CD4-positive, alpha-beta T cell (primary cell): ENCODE data around the gene NOC4L. TPM values are rescaled to one million over a fixed set of nuclear protein-coding genes. Genes with fewer than 3 reads are reported as not detected.

Experiments
- ATAC-seq: fragments of 200-7000 bp; cut with Tn5 transposase; one replicate; pipeline ENCODE4 v1.10.0; 2022; ENCODE audit warnings: mild to moderate bottlenecking; ENCODE audit not compliant: poor library complexity
- CTCF ChIA-PET: fragments of 350-600 bp; sonication (Branson Sonifier 250); formaldehyde crosslinking; loops from one replicate; lab custom pipeline; 2021; ENCODE audit warnings: antibody characterized with exemption, inconsistent platforms; lab: Charles Lee
- POLR2A ChIA-PET: fragments of 350-600 bp; sonication (Branson Sonifier 250); formaldehyde crosslinking; loops from one replicate; lab custom pipeline; 2021; ENCODE audit warnings: antibody characterized with exemption, inconsistent platforms; lab: Charles Lee
- DNase-seq, 14 experiments: peaks; one replicate each; pipeline ENCODE4 v3.0.0-alpha.2; 2013 to 2020; ENCODE audit warnings: mixed read lengths in 2 of 14
- H3K27ac ChIP-seq, 2 donors: one replicate each; pipeline versions ENCODE4 v1.5.1 to v1.7.0; 2013; ENCODE audit warnings: low read length in 2 of 2, low read depth in 1 of 2, mild to moderate bottlenecking in 1 of 2
- H3K27me3 ChIP-seq, 2 experiments: 1 replicate in 1 of 2; 2 replicates in 1 of 2; pipeline versions ENCODE4 v1.6.1 to v1.7.0; 2013; ENCODE audit warnings: low read length in 2 of 2, control low read depth in 1 of 2, mild to moderate bottlenecking in 1 of 2, moderate library complexity in 1 of 2; ENCODE audit not compliant: insufficient read depth in 2 of 2, control insufficient read depth in 1 of 2
- H3K36me3 ChIP-seq: one replicate; pipeline ENCODE4 v1.6.1; 2013; ENCODE audit warnings: low read length, control low read depth; ENCODE audit not compliant: insufficient read depth
- H3K4me1 ChIP-seq: one replicate; pipeline ENCODE4 v1.6.1; 2013; ENCODE audit warnings: low read length, control low read depth; ENCODE audit not compliant: insufficient read depth
- H3K4me3 ChIP-seq: one replicate; pipeline ENCODE4 v1.5.1; 2013; ENCODE audit warnings: mild to moderate bottlenecking, low read length, moderate library complexity
- H3K9me3 ChIP-seq, 2 experiments: 1 replicate in 1 of 2; 2 replicates in 1 of 2; pipeline versions ENCODE4 v1.6.1 to v1.7.0; 2013; ENCODE audit warnings: low read length in 2 of 2, mild to moderate bottlenecking in 2 of 2, control low read depth in 1 of 2, moderate library complexity in 1 of 2; ENCODE audit not compliant: control insufficient read depth in 1 of 2, insufficient read depth in 1 of 2
- H3K27ac Mint-ChIP-seq: one replicate; pipeline ENCODE4 v1.8.0; 2020; ENCODE audit warnings: mixed read lengths
- H3K27me3 Mint-ChIP-seq: one replicate; pipeline ENCODE4 v1.8.0; 2021; ENCODE audit warnings: mixed read lengths
- H3K36me3 Mint-ChIP-seq: one replicate; pipeline ENCODE4 v1.8.0; 2021; ENCODE audit warnings: low read depth, mixed read lengths
- H3K4me1 Mint-ChIP-seq: one replicate; pipeline ENCODE4 v1.8.0; 2021; ENCODE audit warnings: low read depth, mixed read lengths
- H3K4me3 Mint-ChIP-seq: one replicate; pipeline ENCODE4 v1.8.0; 2020; ENCODE audit warnings: mild to moderate bottlenecking, mixed read lengths
- H3K9me3 Mint-ChIP-seq: one replicate; pipeline ENCODE4 v1.8.0; 2020; ENCODE audit warnings: mixed read lengths
- CTCF ChIP-seq: fragments of 200-600 bp; IDR thresholded peaks from one replicate; pipeline ENCODE4 v1.8.0; 2022; ENCODE audit warnings: antibody characterized with exemption, mild to moderate bottlenecking
- intact Hi-C, 2 experiments: fragments of 100-400 bp; cut with DNase I in 1 of 2; cut with micrococcal nuclease in 1 of 2; formaldehyde crosslinking; loops; one replicate each; pipeline versions ENCODE4 v1.15.1 to v1.9.0; 2023 to 2025; cut with DNase I, micrococcal nuclease
- total RNA-seq, 174 experiments: library from RNA in 2 of 174; stranded (reverse) in 2 of 174; gene quantifications; one replicate each; pipeline ENCODE4 v1.2.3 and lab custom pipeline; 2021 to 2026

Gene NOC4L
- total RNA-seq, 2 experiments from 2014 or later, result 21.8 to 22.3 TPM

GRCh38 chr12:132159555-132160003, 15.3 kb downstream of the NOC4L start:
- Histone ChIP-seq H3K36me3 (peaks cover 15% of the 10 kb centered on the region), H3K27ac (no peak overlapping the region), H3K4me1 (peaks cover 23% of the 10 kb centered on the region), H3K27me3 (no peaks in the 10 kb centered on the region), H3K9me3 (peaks cover 0 to 27% of the 10 kb centered on the region in 2 experiments), H3K4me3 (no peak overlapping the region)
- no peak for TF ChIP-seq CTCF
- Mint-ChIP-seq H3K27ac (no peak overlapping the region), H3K9me3 (no peaks in the 10 kb centered on the region), H3K27me3 (no peaks in the 10 kb centered on the region), H3K36me3 (no peaks in the 10 kb centered on the region), H3K4me1 (peaks cover 6% of the 10 kb centered on the region), H3K4me3 (no peak overlapping the region)
- intact Hi-C loops, result no loop called here
- ChIA-PET CTCF (no interaction called here), POLR2A (no interaction called here)
- DNase-seq, result no peak
- no peak for ATAC-seq

GRCh38 chr12:132160016-132160415, 15.8 kb downstream of the NOC4L start:
- H3K27ac ChIP-seq, result no peak overlapping the region
- DNase-seq (no peak), ATAC-seq (no peak)
- H3K27me3 Mint-ChIP-seq, result no peaks in the 10 kb centered on the region
- H3K27me3 ChIP-seq, result no peaks in the 10 kb centered on the region
- peaks cover 0 to 27% of the 10 kb centered on the region in 2 experiments for H3K9me3 ChIP-seq
- no peaks in the 10 kb centered on the region for H3K9me3 Mint-ChIP-seq
- TF ChIP-seq CTCF, result no peak
- no peaks in the 10 kb centered on the region for H3K36me3 Mint-ChIP-seq
- no peak overlapping the region for H3K4me3 Mint-ChIP-seq
- intact Hi-C loops, result no loop called here
- ChIA-PET POLR2A (no interaction called here), CTCF (no interaction called here)
- no peak overlapping the region for H3K27ac Mint-ChIP-seq
- peaks cover 23% of the 10 kb centered on the region for H3K4me1 ChIP-seq
- H3K4me3 ChIP-seq, result no peak overlapping the region
- peaks cover 15% of the 10 kb centered on the region for H3K36me3 ChIP-seq
- peaks cover 6% of the 10 kb centered on the region for H3K4me1 Mint-ChIP-seq

- intact Hi-C loops, result no loop called here
- peaks cover 15% of the 10 kb centered on the region for H3K36me3 ChIP-seq
- no peak for ATAC-seq
- H3K27me3 ChIP-seq, result no peaks in the 10 kb centered on the region
- H3K27me3 Mint-ChIP-seq, result no peaks in the 10 kb centered on the region
- CTCF ChIA-PET, result interaction anchor here (1.5 kb wide), 1 partner anchor 59 kb away, joined by 3 read pairs; no protein-coding TSS in a partner anchor
- DNase-seq, result no peak
- peaks cover 23% of the 10 kb centered on the region for H3K4me1 ChIP-seq
- no peak for TF ChIP-seq CTCF
- POLR2A ChIA-PET, result interaction anchor here (2.5 kb wide), 1 partner anchor 25 kb away, joined by 12 read pairs; no protein-coding TSS in a partner anchor
- H3K4me3 Mint-ChIP-seq, result no peak overlapping the region
- no peaks in the 10 kb centered on the region for H3K36me3 Mint-ChIP-seq
- H3K4me3 ChIP-seq, result no peak overlapping the region
- H3K27ac ChIP-seq, result no peak overlapping the region
- peaks cover 0 to 23% of the 10 kb centered on the region in 2 experiments for H3K9me3 ChIP-seq
- no peak overlapping the region for H3K27ac Mint-ChIP-seq
- peaks cover 6% of the 10 kb centered on the region for H3K4me1 Mint-ChIP-seq
- no peaks in the 10 kb centered on the region for H3K9me3 Mint-ChIP-seq
Measured at GRCh38 chr12:132160601-132161035, 16.4 kb downstream of the NOC4L start.
